Measurements from ENCODE around the gene ADAMTSL3.
"Not testable (repeated sequence)": the region's sequence is repeated elsewhere in the genome, so short reads cannot be mapped to it uniquely, and the experiment has no call there.

The ADAMTSL3 gene

GRCh38 chr15:83928392-83928734, 274.4 kb downstream of the ADAMTSL3 start:
- DNase-seq: no peak

DNA sequence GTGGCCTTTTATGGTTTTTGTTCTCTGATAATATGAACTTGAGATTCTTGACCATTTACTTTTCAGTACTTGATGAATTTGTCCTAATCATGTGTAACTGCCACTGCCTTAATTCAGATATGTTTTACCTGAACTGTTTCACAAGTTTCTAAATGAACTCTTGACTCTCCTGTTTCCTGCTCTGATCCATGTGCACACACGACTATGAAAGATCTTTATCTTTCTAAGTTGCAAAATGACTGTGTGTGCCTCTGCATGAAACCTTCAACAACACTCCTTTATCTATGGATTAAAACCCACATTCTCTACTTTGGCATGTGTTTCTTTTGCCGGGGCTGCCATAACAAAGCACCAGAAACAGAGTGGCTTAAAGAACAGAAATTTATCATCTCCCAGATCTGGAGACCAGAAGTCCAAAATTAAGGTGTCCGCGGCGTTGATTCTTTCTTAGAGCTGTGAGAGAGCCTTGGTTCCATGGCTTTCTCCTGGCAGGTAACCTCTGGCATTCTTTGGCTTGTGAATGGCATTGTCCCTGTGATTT, 275.0 kb downstream of the ADAMTSL3 start:
- no peak for DNase-seq

- no peak for DNase-seq
Measured at GRCh38 chr15:83929619-83930018, 275.7 kb downstream of the ADAMTSL3 start.

GRCh38 chr15:83930392-83931212, 276.7 kb downstream of the ADAMTSL3 start:
- DNase-seq: no peak

DNA sequence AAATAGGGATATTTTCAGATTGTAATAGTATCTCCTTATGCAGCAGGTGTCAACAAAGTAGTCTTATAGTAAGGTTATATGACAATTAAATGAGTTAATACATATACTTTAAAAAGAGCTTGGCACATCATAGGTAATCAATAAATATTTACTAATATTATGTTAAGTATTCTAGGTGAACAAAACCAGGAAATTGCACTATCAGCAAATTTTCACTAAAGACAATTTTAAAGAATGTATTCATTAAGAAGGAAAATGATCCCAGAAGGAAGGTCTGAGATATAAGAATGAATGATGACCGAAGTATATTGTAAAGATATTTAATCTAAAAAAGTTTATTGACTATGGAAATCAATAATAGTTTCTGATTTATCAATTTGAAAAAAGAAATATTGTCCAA, 281.9 kb downstream of the ADAMTSL3 start:
- no peak for DNase-seq

GRCh38 chr15:83940136-83940535, 286.2 kb downstream of the ADAMTSL3 start:
- DNase-seq: no peak

- DNase-seq: no peak
Measured at GRCh38 chr15:83943043-83943442, 289.1 kb downstream of the ADAMTSL3 start.

- no peak for DNase-seq
Measured at GRCh38 chr15:83943849-83944404, 290.0 kb downstream of the ADAMTSL3 start.

- no peak for DNase-seq
Measured at GRCh38 chr15:83947156-83947555, 293.2 kb downstream of the ADAMTSL3 start.

DNA sequence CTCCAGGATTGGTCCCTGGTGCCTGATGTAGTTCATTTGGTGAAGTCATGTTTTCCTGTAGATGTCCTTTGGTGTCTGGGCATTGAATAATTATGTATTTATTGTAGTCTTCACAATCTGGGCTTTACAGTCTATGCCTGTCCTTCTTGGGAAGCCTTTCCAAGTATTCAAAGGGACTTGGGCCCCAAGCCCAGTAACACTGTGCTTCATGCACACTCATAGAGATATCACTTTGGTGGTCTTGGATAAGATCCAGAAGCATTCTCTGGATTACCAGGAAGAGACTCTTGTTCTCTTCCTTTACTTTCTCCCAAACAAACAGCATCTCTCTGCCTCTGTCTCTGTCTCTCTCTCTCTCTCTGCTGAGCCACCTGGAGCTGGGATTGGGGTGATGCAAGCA, 300.6 kb downstream of the ADAMTSL3 start:
- DNase-seq: no peak

GRCh38 chr15:83955806-83956265, 301.9 kb downstream of the ADAMTSL3 start:
- DNase-seq: no peak

GRCh38 chr15:83956887-83957286, 303.0 kb downstream of the ADAMTSL3 start:
- no peak for DNase-seq

- no peak for DNase-seq
Measured at GRCh38 chr15:83959477-83959876, 305.6 kb downstream of the ADAMTSL3 start.

- no peak for DNase-seq
Measured at GRCh38 chr15:83960192-83960829, 306.4 kb downstream of the ADAMTSL3 start.

DNA sequence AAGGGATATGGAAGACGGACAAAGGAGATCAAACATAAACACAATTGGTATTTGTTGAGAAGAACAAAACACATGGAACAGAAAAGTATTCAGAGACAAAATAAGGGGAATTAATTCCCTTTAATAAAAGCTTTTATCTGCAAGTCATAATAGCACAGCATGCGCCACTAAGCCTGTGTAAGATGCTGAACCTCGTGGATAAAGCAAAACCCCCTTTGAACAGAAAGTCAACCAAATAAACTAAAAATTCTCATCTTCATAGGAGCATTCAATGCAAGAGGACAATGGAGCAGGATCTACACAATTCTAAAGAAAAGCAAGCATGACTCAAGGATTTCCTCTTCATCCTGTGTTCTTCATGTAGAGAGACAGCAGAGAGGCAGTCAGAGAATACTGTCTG, 307.4 kb downstream of the ADAMTSL3 start:
- DNase-seq: no peak

DNA sequence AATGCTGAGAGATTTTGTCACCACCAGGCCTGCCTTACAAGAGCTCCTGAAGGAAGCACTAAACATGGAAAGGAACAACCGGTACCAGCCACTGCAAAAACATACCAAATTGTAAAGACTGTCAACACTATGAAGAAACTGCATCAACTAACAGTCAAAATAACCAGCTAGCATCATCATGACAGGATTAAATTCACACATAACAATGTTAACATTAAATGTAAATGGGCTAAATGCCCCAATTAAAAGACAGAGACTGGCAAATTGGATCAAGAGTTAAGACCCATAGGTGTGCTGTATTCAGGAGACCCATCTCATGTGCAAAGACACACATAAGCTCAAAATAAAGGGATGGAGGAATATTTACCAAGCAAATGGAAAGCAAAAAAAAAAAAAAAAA, 311.0 kb downstream of the ADAMTSL3 start:
- not testable (repeated sequence) for DNase-seq

GRCh38 chr15:83970295-83970890, 316.5 kb downstream of the ADAMTSL3 start:
- DNase-seq: no peak

- DNase-seq: no peak
Measured at GRCh38 chr15:83971992-83972391, 318.1 kb downstream of the ADAMTSL3 start.

DNA sequence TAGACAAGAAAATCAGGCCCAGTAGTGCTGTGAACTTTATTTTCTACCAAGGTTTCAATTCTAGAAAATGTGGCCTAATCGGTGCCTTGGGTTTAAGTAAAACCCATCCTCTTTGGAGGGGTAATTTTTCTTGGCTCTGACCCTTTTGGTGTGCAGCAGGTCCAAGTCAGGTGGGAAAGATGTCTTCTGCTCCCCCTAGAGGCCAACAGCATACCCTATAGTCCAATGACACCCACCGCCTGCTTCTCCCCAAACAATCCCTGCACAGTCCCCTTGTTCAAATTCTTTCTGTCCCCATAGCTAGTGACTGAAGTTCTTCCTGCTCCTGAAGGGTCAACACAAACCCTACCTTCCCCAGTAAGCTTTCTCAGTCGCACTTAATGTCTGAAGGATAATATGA, 319.9 kb downstream of the ADAMTSL3 start:
- no peak for DNase-seq

GRCh38 chr15:83977992-83978391, 324.1 kb downstream of the ADAMTSL3 start:
- no peak for DNase-seq

DNA sequence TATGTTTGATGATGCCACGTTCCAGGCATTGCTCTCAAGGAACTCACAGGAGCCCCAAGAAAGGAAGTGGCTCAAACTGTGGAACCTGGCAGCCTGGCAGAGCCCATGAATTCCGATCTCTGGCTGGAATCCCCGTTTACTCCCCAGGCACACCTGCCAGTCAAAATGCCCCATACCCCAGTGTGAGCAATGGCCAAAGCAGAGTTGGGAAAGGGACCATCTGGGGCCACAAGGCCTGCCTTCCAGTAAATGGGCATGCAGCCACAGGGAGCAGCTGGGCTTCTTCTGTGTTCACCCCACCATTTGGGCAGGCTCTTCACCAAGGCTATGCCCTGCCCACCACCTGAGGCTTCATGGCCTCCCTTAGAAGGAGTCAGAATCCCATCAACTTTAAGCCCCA, 324.7 kb downstream of the ADAMTSL3 start:
- no peak for DNase-seq

DNA sequence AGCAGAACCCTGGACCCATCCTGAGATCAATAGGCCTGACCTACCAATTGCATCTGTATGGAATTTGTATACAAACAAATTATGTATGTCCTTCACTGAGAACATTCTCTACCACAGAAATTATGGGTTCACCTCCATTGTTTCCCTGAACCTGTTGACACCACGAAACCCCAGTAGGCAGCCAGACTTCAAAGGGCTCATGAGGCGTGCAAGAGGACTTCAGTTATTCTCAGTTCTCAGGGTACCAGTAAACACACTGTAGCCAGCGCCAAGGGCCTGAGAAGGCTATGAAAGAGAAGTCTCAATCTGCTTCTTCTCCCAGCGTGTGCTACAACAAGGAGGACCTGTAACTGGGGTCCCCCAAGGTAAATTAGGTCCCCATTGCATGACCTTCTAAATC, 326.7 kb downstream of the ADAMTSL3 start:
- DNase-seq: no peak

GRCh38 chr15:83982748-83983147, 328.8 kb downstream of the ADAMTSL3 start:
- DNase-seq: no peak
